Eye (tissue), 1 donor: ENCODE data around the gene S100A2.

ENCODE experiments used
- DNase-seq: peaks from one replicate; pipeline ENCODE4 v3.0.0-alpha.2; 2015

S100A2 gene

GRCh38 chr1:153565529-153566374, at the start of gene S100A2:
S100A2 (minus strand) TSS chr1:153565844; CDS start chr1:153563877, 1,967 bp downstream.
- peak; percentile 75 for DNase-seq

GRCh38 chr1:153615406-153615805, 49.8 kb upstream of the S100A2 start:
- no peak for DNase-seq

GRCh38 chr1:153614906-153615305, 49.3 kb upstream of the S100A2 start:
- DNase-seq: no peak

GRCh38 chr1:153614189-153614900, 48.7 kb upstream of the S100A2 start:
- no peak for DNase-seq

- no peak for DNase-seq
Measured at GRCh38 chr1:153613406-153613805, 47.8 kb upstream of the S100A2 start.

- peak; percentile 67 for DNase-seq
Measured at GRCh38 chr1:153612755-153613331, 47.2 kb upstream of the S100A2 start, which contains the start of gene S100A16. S100A16 (minus strand) TSS chr1:153613137; CDS start chr1:153608151, 4,986 bp downstream.

- no peak for DNase-seq
Measured at GRCh38 chr1:153612111-153612754, 46.6 kb upstream of the S100A2 start.

- DNase-seq: no peak
Measured at GRCh38 chr1:153611356-153611755, 45.7 kb upstream of the S100A2 start.

- DNase-seq: no peak
Measured at GRCh38 chr1:153610811-153611301, 45.2 kb upstream of the S100A2 start.

- no peak for DNase-seq
Measured at GRCh38 chr1:153610334-153610733, 44.7 kb upstream of the S100A2 start.

GRCh38 chr1:153609585-153609907, 43.9 kb upstream of the S100A2 start:
- no peak for DNase-seq

GRCh38 chr1:153608742-153609584, 43.3 kb upstream of the S100A2 start:
- DNase-seq: peak; percentile 56

- DNase-seq: no peak
Measured at GRCh38 chr1:153608089-153608682, 42.5 kb upstream of the S100A2 start.

- no peak for DNase-seq
Measured at GRCh38 chr1:153607381-153607780, 41.7 kb upstream of the S100A2 start.

- no peak for DNase-seq
Measured at GRCh38 chr1:153606194-153606593, 40.5 kb upstream of the S100A2 start.

GRCh38 chr1:153602749-153603148, 37.1 kb upstream of the S100A2 start:
- no peak for DNase-seq

- no peak for DNase-seq
Measured at GRCh38 chr1:153599847-153600246, 34.2 kb upstream of the S100A2 start.

- peak; percentile 59 for DNase-seq
Measured at GRCh38 chr1:153598309-153599172, 32.9 kb upstream of the S100A2 start.

- DNase-seq: no peak
Measured at GRCh38 chr1:153597206-153597605, 31.6 kb upstream of the S100A2 start.

GRCh38 chr1:153592748-153593147, 27.1 kb upstream of the S100A2 start:
- DNase-seq: peak; percentile 14

GRCh38 chr1:153588482-153588881, 22.8 kb upstream of the S100A2 start:
- DNase-seq: no peak
